GM12891 (cell line): Measurements from ENCODE around the gene DDN.

Experiments used
- DNase-seq: peaks from one replicate; pipeline ENCODE4 v3.0.0; 2011; ENCODE audit warnings: low spot score; ENCODE audit not compliant: insufficient read length
- FAIRE-seq: peaks from 2 replicates; lab custom pipeline; 2011; peaks lifted over from hg19 to GRCh38; lab: Jason Lieb, UNC
- PAX5 ChIP-seq: IDR thresholded peaks from 2 replicates; pipeline ENCODE4 v1.6.1; 2011; ENCODE audit warnings: low read length, moderate library complexity, mild to moderate bottlenecking; ENCODE audit not compliant: insufficient read depth, severe bottlenecking
- POLR2A ChIP-seq: IDR thresholded peaks from 2 replicates; pipeline ENCODE4 v1.6.1; 2011; ENCODE audit warnings: low read depth, low read length, control low read depth
- POLR2AphosphoS5 ChIP-seq: IDR thresholded peaks from 2 replicates; pipeline ENCODE4 v1.6.1; 2011; ENCODE audit warnings: low read depth, low read length, control low read depth
- POU2F2 ChIP-seq: IDR thresholded peaks from 2 replicates; pipeline ENCODE4 v1.6.1; 2011; ENCODE audit warnings: low read depth, mild to moderate bottlenecking, control low read depth, low read length, moderate library complexity
- SPI1 ChIP-seq: IDR thresholded peaks from 2 replicates; pipeline ENCODE4 v1.6.1; 2011; ENCODE audit warnings: low read depth, low read length, control low read depth
- TAF1 ChIP-seq: IDR thresholded peaks from 2 replicates; pipeline ENCODE4 v1.6.1; 2011; ENCODE audit warnings: low read depth, low read length, control low read depth

Gene DDN

GRCh38 chr12:49032276-49032675 lies 33.1 kb upstream of the DDN start:
- no peak for FAIRE-seq
- DNase-seq = peak; percentile 7
- TF ChIP-seq POU2F2 (no peak), SPI1 (no peak), TAF1 (no peak), PAX5 (no peak), POLR2A (no peak), POLR2AphosphoS5 (no peak)

GRCh38 chr12:49031573-49032161 lies 32.5 kb upstream of the DDN start:
- FAIRE-seq (no peak), DNase-seq (peak; percentile 15)
- no peak for TF ChIP-seq POLR2A
- TF ChIP-seq POLR2AphosphoS5 = no peak
- TF ChIP-seq PAX5 = no peak
- TF ChIP-seq POU2F2 = no peak
- no peak for TF ChIP-seq SPI1
- no peak for TF ChIP-seq TAF1

DNA sequence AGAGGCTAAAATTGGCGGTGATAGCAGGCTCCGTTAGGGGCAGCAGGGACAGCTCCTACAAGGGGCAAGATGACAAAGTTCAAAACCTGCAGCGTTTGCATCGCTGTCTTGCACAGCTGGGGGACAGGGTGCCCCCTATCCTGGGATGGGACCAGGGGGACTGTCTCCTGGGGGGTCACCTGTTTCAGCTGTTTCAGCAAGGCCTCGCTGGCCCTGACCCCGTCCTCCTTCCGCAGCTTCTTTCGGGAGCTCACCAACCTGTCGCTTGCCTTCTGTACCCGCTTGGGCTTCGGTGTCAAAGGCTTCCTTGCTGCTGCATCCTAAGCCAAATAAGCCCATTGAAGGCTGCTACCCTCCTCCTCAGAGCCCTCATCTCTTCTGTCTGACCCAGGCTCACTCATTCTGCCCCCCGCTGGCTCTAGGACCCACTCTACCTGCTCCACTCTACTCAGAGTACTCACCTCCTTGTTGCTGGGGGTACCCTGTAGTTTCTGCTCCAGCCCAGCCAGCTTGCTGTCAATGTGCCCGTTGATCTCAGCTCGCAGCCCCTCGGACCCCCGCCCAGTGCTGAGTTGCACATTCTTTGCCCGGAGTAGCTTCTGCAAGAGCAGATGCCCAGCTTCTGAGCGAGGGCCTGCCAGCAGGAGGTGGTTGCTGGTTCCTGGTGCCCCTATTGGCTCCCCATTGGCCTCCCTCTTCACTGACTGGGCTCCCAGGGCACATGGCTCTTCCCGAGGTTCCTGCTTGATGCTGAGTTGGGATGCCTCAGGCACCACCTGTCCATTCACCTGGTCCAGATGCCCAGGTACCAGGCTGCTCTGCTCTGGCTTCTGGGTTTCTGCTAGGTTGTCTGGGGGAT lies 31.8 kb upstream of the DDN start:
- TF ChIP-seq SPI1 (no peak), POU2F2 (no peak), POLR2AphosphoS5 (0 out of 2 replicates have a peak, but pooled peaks have one; percentile 35)
- DNase-seq = peak; percentile 20
- FAIRE-seq = no peak

DNA sequence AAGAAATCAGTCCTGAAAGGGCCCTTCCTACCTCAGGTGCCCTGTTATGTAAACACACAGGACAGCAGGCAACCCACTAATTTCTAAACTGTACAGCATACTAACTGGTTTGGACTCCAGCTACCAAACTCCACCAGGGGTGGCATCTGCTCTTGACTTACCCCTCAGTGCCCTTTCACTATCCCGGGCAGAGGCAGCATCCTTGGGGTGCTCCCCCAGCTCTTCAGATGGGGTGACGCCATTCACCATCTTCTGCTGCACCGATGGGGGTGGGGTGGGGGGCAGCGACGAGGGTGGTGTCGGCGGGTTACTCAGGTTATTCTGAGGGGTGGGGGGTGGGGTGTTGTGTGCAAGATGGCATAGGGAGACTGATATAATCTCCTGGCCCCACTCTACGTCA lies 30.9 kb upstream of the DDN start:
- DNase-seq (peak; percentile 8), FAIRE-seq (no peak)
- TF ChIP-seq TAF1 (no peak), SPI1 (no peak), POLR2AphosphoS5 (no peak), PAX5 (no peak), POU2F2 (no peak), POLR2A (no peak)

DNA sequence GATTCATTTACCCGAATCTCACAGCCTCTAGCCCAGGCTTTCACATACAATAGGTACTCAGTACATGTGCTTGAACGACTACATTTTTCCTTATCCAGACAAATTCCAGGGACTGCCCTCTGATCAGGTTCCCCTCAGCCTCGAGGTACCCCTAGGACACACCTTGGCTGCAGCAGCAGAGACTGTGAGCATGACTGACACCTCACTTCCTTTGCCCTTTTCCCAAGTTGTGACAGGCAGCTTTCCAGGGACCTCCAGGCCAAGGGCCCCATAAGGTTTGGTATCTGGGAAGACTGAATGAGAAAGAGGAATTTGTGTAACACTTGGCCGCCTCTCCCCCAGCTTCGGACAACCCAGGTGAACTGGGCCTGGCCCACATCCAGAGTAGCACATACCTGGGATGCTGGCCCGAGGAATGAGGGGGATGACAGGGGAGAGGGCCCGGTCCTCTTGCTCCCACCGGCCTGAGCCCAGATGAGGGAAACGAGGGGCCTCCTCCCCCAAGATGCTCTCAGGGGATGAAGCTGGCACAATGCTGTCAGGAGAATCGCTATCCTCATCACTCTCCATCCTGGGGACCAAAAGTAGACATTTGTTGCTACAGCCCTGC lies 29.6 kb upstream of the DDN start:
- peak; percentile 12 for DNase-seq

DNA sequence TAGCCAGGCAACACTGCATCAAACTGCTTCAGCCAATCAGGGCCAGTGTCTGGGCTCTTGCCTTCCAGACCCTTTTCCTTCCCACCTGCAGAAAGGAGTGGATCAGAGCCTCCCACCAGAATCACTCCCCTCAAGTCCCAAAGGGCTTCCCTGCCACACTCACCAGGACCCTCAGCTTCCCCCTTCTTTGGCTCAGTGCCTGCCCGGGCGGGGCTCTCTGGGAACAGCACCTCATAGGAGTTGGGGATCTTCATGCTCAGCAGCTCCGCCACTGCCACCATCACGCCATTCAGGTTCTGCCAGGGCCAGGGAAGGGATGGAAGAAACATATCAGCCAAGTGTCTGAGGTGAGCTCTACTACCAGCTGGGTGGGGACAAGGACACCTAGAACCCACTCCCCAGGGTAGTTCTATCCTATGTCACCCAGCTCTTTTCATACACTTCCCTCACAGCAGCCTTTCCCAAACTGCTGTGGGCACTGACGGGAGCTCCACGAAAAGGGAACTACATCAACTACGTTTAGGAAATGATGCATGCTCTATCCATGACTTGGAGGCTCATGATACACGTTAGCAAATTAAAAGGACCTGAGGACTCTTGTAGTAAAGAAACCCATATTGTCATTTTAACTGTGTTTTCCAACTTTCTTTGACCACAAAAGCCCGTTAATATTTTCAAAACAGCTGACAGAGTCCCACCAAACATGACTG lies 28.8 kb upstream of the DDN start:
- FAIRE-seq = no peak
- TF ChIP-seq POU2F2 = no peak
- TF ChIP-seq TAF1 = no peak
- no peak for TF ChIP-seq POLR2A
- no peak for TF ChIP-seq PAX5
- TF ChIP-seq SPI1 = no peak

More for the DNA sequence above, 29.6 kb upstream of the DDN start:
- no peak for FAIRE-seq
- TF ChIP-seq POU2F2 (no peak), PAX5 (no peak)

GRCh38 chr12:49026678-49027480 lies 27.7 kb upstream of the DDN start:
- FAIRE-seq (no peak), DNase-seq (no peak)
- TF ChIP-seq POLR2A (0 out of 2 replicates have a peak, but pooled peaks have one; percentile 21), PAX5 (no peak), POLR2AphosphoS5 (no peak)

More for the DNA sequence above, 28.8 kb upstream of the DDN start:
- DNase-seq = peak; percentile 3

GRCh38 chr12:49026101-49026500 lies 26.9 kb upstream of the DDN start:
- no peak for FAIRE-seq
- no peak for DNase-seq
- TF ChIP-seq SPI1 = no peak
- no peak for TF ChIP-seq TAF1
- TF ChIP-seq POU2F2 = no peak
- no peak for TF ChIP-seq PAX5
- no peak for TF ChIP-seq POLR2AphosphoS5
- no peak for TF ChIP-seq POLR2A

- TF ChIP-seq TAF1 = no peak
- TF ChIP-seq SPI1 = no peak
- TF ChIP-seq PAX5 = no peak
- no peak for TF ChIP-seq POLR2A
- no peak for TF ChIP-seq POU2F2
- TF ChIP-seq POLR2AphosphoS5 = no peak
- FAIRE-seq (no peak), DNase-seq (no peak)
These were observed 26.3 kb upstream of the DDN start for GRCh38 chr12:49025463-49025862.
